HS-5 (cell line): ENCODE results near the gene GNPDA1.
A peak's percentile ranks its signal among the peaks of the same experiment; 100 is the strongest.

ENCODE experiments used
- DNase-seq: peaks from one replicate; pipeline ENCODE4 v3.0.0-alpha.2; 2012; ENCODE audit warnings: low read depth

GNPDA1 gene

GRCh38 chr5:141992349-141992963 is 20.4 kb downstream of the GNPDA1 start:
- DNase-seq: no peak

GRCh38 chr5:141989720-141990119 is 23.1 kb downstream of the GNPDA1 start:
- DNase-seq: no peak

GRCh38 chr5:141986072-141986471 is 26.8 kb downstream of the GNPDA1 start:
- DNase-seq: no peak

- no peak for DNase-seq
Observed at GRCh38 chr5:141982626-141983025, 30.2 kb downstream of the GNPDA1 start.

- DNase-seq: no peak
Observed at GRCh38 chr5:141978389-141978788, 34.4 kb downstream of the GNPDA1 start.

GRCh38 chr5:141976176-141976575 is 36.7 kb downstream of the GNPDA1 start:
- no peak for DNase-seq

- no peak for DNase-seq
Observed at GRCh38 chr5:141973871-141974595, 38.8 kb downstream of the GNPDA1 start.

GRCh38 chr5:141969783-141970771 is 42.8 kb downstream of the GNPDA1 start:
- no peak for DNase-seq

GRCh38 chr5:141968914-141969608 is 43.8 kb downstream of the GNPDA1 start, which contains the start of gene RNF14:
Gene RNF14 (plus strand): TSS chr5:141969105. CDS start chr5:141973589, 4,484 bp downstream.
- peak; percentile 73 for DNase-seq

- no peak for DNase-seq
Observed at GRCh38 chr5:141966963-141967333, 45.9 kb downstream of the GNPDA1 start.

- DNase-seq: no peak
Observed at GRCh38 chr5:141966275-141966962, 46.4 kb downstream of the GNPDA1 start.

GRCh38 chr5:141965071-141965470 is 47.8 kb downstream of the GNPDA1 start:
- no peak for DNase-seq

GRCh38 chr5:141963701-141964100 is 49.1 kb downstream of the GNPDA1 start:
- no peak for DNase-seq

- DNase-seq: no peak
Observed at GRCh38 chr5:141961466-141961865, 51.4 kb downstream of the GNPDA1 start.

- peak; percentile 60 for DNase-seq
Observed at GRCh38 chr5:141960449-141961323, 52.1 kb downstream of the GNPDA1 start.

- DNase-seq: no peak
Observed at GRCh38 chr5:141960018-141960417, 52.8 kb downstream of the GNPDA1 start.

GRCh38 chr5:141958546-141959172 is 54.2 kb downstream of the GNPDA1 start:
- DNase-seq: no peak

- DNase-seq: no peak
Observed at GRCh38 chr5:141958113-141958512, 54.7 kb downstream of the GNPDA1 start, which contains the start of gene PCDH12. Gene PCDH12 (minus strand): TSS chr5:141958202. CDS start chr5:141957851, 351 bp downstream.

GRCh38 chr5:141957367-141957996 is 55.3 kb downstream of the GNPDA1 start:
- DNase-seq: no peak
